ENCODE results near the gene OR9G4.

DNA sequence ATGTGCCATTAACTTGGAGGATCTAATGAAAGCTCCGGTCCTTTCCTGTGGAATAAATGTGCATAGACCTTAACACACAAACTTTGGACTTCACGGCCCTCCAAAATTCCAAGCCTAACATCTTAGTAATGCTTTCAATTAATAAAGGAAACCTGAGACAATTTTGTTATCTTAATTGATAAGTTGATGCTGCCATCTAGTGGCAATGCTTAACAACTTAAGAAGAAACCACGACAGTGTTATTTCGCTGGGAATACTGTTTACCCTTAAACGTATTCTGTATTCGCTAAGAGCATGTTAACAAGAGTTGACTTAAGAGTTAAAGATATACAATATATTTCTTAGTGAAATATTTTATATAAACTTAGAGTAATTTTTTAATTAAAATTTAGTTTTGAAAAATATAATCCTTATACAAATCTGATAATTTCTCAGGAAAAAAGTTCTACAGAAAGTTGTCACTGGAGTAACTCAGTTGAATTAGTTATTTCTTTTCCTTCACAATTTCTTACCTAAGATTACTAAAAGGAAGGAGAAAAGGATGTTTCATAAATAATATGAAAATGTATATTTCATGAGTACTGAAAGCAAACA, 35.0 kb upstream of the OR9G4 start:
- TF ChIP-seq, protein P1, sequence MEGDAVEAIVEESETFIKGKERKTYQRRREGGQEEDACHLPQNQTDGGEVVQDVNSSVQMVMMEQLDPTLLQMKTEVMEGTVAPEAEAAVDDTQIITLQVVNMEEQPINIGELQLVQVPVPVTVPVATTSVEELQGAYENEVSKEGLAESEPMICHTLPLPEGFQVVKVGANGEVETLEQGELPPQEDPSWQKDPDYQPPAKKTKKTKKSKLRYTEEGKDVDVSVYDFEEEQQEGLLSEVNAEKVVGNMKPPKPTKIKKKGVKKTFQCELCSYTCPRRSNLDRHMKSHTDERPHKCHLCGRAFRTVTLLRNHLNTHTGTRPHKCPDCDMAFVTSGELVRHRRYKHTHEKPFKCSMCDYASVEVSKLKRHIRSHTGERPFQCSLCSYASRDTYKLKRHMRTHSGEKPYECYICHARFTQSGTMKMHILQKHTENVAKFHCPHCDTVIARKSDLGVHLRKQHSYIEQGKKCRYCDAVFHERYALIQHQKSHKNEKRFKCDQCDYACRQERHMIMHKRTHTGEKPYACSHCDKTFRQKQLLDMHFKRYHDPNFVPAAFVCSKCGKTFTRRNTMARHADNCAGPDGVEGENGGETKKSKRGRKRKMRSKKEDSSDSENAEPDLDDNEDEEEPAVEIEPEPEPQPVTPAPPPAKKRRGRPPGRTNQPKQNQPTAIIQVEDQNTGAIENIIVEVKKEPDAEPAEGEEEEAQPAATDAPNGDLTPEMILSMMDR (conservative IDR thresholded peaks at IDR 0.05; ENCODE audit: low read depth in 2 of 2): peak; percentile 60 to 73
- TF ChIP-seq POLR2AphosphoS5 (IDR thresholded peaks at IDR 0.05; ENCODE audit: low read depth) (no peak), CREB1 (CRISPR knock-in tag; IDR thresholded peaks at IDR 0.05; ENCODE audit: low read depth) (no peak), EZH2 (IDR thresholded peaks at IDR 0.05; ENCODE audit: low read depth, unreplicated experiment) (no peak), ZNF114 (CRISPR knock-in tag; IDR thresholded peaks at IDR 0.05) (no peak), JUNB (IDR thresholded peaks at IDR 0.05; ENCODE audit: unreplicated experiment) (no peak), EZH2phosphoT487 (IDR thresholded peaks at IDR 0.05; ENCODE audit: unreplicated experiment) (no peak), STAT1 (IDR thresholded peaks at IDR 0.05; ENCODE audit: unreplicated experiment) (no peak), NANOG (IDR thresholded peaks at IDR 0.05; ENCODE audit: borderline replicate concordance) (no peak), ZNF331 (CRISPR knock-in tag; IDR thresholded peaks at IDR 0.05; ENCODE audit: low read depth) (no peak)
- TF ChIP-seq, protein P2, sequence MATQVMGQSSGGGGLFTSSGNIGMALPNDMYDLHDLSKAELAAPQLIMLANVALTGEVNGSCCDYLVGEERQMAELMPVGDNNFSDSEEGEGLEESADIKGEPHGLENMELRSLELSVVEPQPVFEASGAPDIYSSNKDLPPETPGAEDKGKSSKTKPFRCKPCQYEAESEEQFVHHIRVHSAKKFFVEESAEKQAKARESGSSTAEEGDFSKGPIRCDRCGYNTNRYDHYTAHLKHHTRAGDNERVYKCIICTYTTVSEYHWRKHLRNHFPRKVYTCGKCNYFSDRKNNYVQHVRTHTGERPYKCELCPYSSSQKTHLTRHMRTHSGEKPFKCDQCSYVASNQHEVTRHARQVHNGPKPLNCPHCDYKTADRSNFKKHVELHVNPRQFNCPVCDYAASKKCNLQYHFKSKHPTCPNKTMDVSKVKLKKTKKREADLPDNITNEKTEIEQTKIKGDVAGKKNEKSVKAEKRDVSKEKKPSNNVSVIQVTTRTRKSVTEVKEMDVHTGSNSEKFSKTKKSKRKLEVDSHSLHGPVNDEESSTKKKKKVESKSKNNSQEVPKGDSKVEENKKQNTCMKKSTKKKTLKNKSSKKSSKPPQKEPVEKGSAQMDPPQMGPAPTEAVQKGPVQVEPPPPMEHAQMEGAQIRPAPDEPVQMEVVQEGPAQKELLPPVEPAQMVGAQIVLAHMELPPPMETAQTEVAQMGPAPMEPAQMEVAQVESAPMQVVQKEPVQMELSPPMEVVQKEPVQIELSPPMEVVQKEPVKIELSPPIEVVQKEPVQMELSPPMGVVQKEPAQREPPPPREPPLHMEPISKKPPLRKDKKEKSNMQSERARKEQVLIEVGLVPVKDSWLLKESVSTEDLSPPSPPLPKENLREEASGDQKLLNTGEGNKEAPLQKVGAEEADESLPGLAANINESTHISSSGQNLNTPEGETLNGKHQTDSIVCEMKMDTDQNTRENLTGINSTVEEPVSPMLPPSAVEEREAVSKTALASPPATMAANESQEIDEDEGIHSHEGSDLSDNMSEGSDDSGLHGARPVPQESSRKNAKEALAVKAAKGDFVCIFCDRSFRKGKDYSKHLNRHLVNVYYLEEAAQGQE (IDR thresholded peaks at IDR 0.05; ENCODE audit: unreplicated experiment): no peak
- TF ChIP-seq, protein P3, sequence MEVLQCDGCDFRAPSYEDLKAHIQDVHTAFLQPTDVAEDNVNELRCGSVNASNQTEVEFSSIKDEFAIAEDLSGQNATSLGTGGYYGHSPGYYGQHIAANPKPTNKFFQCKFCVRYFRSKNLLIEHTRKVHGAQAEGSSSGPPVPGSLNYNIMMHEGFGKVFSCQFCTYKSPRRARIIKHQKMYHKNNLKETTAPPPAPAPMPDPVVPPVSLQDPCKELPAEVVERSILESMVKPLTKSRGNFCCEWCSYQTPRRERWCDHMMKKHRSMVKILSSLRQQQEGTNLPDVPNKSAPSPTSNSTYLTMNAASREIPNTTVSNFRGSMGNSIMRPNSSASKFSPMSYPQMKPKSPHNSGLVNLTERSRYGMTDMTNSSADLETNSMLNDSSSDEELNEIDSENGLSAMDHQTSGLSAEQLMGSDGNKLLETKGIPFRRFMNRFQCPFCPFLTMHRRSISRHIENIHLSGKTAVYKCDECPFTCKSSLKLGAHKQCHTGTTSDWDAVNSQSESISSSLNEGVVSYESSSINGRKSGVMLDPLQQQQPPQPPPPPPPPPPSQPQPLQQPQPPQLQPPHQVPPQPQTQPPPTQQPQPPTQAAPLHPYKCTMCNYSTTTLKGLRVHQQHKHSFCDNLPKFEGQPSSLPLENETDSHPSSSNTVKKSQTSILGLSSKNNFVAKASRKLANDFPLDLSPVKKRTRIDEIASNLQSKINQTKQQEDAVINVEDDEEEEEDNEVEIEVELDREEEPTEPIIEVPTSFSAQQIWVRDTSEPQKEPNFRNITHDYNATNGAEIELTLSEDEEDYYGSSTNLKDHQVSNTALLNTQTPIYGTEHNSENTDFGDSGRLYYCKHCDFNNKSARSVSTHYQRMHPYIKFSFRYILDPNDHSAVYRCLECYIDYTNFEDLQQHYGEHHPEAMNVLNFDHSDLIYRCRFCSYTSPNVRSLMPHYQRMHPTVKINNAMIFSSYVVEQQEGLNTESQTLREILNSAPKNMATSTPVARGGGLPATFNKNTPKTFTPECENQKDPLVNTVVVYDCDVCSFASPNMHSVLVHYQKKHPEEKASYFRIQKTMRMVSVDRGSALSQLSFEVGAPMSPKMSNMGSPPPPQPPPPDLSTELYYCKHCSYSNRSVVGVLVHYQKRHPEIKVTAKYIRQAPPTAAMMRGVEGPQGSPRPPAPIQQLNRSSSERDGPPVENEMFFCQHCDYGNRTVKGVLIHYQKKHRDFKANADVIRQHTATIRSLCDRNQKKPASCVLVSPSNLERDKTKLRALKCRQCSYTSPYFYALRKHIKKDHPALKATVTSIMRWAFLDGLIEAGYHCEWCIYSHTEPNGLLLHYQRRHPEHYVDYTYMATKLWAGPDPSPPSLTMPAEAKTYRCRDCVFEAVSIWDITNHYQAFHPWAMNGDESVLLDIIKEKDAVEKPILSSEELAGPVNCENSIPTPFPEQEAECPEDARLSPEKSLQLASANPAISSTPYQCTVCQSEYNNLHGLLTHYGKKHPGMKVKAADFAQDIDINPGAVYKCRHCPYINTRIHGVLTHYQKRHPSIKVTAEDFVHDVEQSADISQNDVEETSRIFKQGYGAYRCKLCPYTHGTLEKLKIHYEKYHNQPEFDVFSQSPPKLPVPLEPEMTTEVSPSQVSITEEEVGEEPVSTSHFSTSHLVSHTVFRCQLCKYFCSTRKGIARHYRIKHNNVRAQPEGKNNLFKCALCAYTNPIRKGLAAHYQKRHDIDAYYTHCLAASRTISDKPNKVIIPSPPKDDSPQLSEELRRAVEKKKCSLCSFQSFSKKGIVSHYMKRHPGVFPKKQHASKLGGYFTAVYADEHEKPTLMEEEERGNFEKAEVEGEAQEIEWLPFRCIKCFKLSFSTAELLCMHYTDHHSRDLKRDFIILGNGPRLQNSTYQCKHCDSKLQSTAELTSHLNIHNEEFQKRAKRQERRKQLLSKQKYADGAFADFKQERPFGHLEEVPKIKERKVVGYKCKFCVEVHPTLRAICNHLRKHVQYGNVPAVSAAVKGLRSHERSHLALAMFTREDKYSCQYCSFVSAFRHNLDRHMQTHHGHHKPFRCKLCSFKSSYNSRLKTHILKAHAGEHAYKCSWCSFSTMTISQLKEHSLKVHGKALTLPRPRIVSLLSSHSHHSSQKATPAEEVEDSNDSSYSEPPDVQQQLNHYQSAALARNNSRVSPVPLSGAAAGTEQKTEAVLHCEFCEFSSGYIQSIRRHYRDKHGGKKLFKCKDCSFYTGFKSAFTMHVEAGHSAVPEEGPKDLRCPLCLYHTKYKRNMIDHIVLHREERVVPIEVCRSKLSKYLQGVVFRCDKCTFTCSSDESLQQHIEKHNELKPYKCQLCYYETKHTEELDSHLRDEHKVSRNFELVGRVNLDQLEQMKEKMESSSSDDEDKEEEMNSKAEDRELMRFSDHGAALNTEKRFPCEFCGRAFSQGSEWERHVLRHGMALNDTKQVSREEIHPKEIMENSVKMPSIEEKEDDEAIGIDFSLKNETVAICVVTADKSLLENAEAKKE (CRISPR knock-in tag; IDR thresholded peaks at IDR 0.05): no peak

Data from GM23338 (cell line).